ENCODE data around the gene MYO1D. TPM values are rescaled to one million over a fixed set of nuclear protein-coding genes. Genes with fewer than 3 reads are reported as not detected.

The MYO1D gene
- total RNA-seq, 1 donor from 2014 or later: 12.1 TPM

DNA sequence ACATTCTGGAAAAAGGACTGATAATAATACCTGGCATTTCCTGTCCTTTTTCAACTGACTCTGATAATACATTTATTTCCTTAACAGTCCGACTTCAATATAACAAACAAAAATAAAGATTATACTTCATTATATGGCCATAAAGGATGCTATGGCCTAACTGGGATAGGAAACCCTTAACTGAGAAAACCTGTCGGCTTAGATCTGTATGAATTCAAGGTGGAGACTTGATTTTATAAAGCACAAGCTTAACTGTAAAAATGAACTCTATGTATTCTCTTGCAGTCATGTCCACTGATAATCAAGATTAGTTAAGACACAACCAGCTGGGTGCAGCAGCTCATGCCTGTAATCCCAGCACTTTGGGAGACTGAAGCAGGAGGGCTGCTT is 102.2 kb downstream of the MYO1D start:
- intact Hi-C loops (cut with micrococcal nuclease): no loop called here
- no peak for DNase-seq (ENCODE audit: low spot score)
- H3K4me3 Mint-ChIP-seq: no peak overlapping the region
- no peaks in the 10 kb centered on the region for H3K9me3 Mint-ChIP-seq
- H3K36me3 Mint-ChIP-seq (ENCODE audit: low read depth): no peaks in the 10 kb centered on the region
- no peaks in the 10 kb centered on the region for H3K4me1 Mint-ChIP-seq (ENCODE audit: low read depth)
- H3K27ac Mint-ChIP-seq: no peak overlapping the region
- peaks cover 5% of the 10 kb centered on the region for H3K27me3 Mint-ChIP-seq (ENCODE audit: insufficient read depth)

DNA sequence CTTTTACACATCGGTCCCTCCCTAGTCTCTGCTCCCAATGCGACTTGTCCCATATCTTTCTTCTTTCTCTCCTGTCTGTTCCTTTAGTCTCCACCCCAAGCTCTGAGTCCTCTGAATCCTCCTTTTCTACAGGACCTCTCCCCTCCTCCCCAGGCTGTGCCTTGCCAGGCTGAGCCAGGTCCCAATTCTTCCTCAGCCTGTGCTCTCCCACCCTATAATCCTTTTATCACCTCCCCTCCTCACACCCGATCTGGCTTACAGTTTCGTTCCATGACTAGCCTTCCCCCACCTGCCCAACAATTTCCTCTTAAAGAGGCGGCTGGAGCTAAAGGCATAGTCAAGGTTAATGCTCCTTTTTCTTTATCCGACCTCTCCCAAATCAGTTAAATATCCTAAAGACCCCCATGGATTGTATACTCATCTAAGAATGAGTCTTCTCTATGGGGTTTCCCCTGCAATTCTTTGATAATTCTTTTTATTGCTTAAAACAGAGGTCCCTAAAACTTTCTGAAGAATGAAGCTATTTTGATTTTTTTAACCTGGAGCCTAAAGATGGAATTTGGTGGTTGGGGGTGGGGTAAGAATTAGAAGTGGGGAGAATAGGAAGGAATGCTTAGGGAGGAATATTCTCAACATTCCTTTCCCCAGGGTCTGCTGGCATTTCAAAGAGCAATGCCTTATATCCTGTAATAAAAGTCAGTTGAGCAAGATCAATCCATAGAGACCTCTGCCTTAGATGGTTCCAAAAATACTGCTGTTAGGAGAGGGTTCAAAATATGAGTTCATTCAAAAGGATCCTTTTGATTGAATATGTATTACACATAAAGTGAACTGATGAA is 102.8 kb downstream of the MYO1D start:
- H3K4me1 Mint-ChIP-seq (ENCODE audit: low read depth): no peaks in the 10 kb centered on the region
- intact Hi-C loops (cut with micrococcal nuclease): no loop called here
- H3K36me3 Mint-ChIP-seq (ENCODE audit: low read depth): no peaks in the 10 kb centered on the region
- no peak for DNase-seq (ENCODE audit: low spot score)
- H3K27me3 Mint-ChIP-seq (ENCODE audit: insufficient read depth): peaks cover 5% of the 10 kb centered on the region
- H3K27ac Mint-ChIP-seq: no peak overlapping the region
- no peak overlapping the region for H3K4me3 Mint-ChIP-seq
- H3K9me3 Mint-ChIP-seq: no peaks in the 10 kb centered on the region

DNA sequence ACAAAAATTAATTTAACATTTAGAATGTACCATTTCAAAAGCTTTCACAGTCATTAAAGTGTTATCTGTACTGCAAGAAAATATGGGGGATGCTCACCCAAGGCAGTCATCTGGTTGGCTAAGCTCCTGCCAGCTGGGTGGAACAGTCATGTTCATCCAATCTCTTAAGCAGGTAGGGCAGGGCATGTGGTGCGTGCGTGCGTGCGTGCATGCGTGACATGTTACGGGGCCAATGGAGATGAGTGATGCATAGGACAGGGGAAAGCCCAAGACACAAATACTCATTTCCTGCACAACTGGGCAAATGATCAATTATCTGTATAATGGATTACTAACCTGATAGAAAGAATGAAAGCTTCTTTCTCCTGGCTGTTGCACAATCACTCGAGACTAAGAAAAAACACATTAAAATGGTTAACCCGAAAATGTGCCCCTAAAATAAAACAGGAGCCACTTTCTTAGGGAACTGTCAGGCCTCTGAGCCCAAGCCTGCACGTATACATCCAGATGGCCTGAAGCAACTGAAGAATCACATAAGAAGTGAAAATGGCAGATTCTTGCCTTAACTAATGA is 104.4 kb downstream of the MYO1D start:
- DNase-seq (ENCODE audit: low spot score): no peak
- Mint-ChIP-seq H3K27ac (no peak overlapping the region), H3K27me3 (ENCODE audit: insufficient read depth) (peaks cover 5% of the 10 kb centered on the region), H3K4me1 (ENCODE audit: low read depth) (no peaks in the 10 kb centered on the region), H3K36me3 (ENCODE audit: low read depth) (no peaks in the 10 kb centered on the region), H3K4me3 (no peak overlapping the region), H3K9me3 (no peaks in the 10 kb centered on the region)
- intact Hi-C loops (cut with micrococcal nuclease): no loop called here

DNA sequence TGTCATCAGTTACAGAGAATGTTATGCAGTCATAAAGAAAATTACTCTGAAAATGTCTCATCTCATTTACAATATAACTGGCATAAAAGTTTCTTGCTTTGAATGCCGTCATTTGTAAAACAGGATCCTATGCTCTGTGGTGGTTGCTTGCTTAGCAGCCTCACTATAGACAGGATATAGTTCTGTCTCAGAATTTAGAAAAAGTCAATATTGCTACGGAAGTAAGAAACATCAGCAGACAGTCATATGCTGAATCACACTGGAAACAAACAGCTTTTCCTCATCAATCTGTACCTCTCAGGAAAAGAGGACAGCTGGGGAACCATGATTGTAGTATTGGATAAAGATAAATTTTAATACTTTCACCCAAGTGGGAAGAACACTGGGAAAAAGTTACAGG is 105.5 kb downstream of the MYO1D start:
- no peak for DNase-seq (ENCODE audit: low spot score)
- no peak overlapping the region for H3K4me3 Mint-ChIP-seq
- H3K27ac Mint-ChIP-seq: no peak overlapping the region
- H3K27me3 Mint-ChIP-seq (ENCODE audit: insufficient read depth): peaks cover 5% of the 10 kb centered on the region
- H3K4me1 Mint-ChIP-seq (ENCODE audit: low read depth): no peaks in the 10 kb centered on the region
- H3K9me3 Mint-ChIP-seq: no peaks in the 10 kb centered on the region
- intact Hi-C loops (cut with micrococcal nuclease): no loop called here
- no peaks in the 10 kb centered on the region for H3K36me3 Mint-ChIP-seq (ENCODE audit: low read depth)

GRCh38 chr17:32769846-32770245 is 107.1 kb downstream of the MYO1D start:
- intact Hi-C loops (cut with micrococcal nuclease): no loop called here
- H3K4me1 Mint-ChIP-seq (ENCODE audit: low read depth): no peaks in the 10 kb centered on the region
- no peaks in the 10 kb centered on the region for H3K36me3 Mint-ChIP-seq (ENCODE audit: low read depth)
- H3K4me3 Mint-ChIP-seq: no peak overlapping the region
- no peak overlapping the region for H3K27ac Mint-ChIP-seq
- DNase-seq (ENCODE audit: low spot score): no peak
- H3K9me3 Mint-ChIP-seq: no peaks in the 10 kb centered on the region
- peaks cover 5% of the 10 kb centered on the region for H3K27me3 Mint-ChIP-seq (ENCODE audit: insufficient read depth)

DNA sequence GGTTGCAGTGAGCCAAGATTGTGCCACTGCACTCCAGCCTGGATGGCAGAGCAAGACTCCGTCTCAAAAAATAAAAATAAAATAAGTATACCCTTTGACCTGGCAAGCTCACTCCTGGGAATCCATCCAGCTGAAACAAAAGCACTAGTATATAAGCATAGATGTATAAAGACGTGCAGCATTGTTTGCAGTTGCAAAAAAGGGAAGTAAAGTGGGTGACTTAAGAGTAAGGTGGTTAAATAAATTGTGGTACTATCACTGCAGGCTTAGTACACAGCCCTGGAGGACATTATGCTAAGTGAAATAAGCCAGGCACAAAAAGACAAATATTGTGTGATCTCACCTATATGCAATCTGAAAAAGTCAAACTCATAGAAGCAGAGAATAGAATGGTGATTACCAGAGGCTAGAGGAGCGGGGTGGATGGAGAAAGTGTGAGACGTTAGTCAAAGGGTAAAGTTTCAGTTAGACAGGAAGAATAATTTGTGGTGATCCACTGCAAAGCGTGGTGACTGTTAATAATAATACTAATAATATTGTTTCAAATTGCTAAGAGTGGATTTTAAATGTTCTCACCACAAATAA is 113.0 kb downstream of the MYO1D start:
- H3K4me3 Mint-ChIP-seq: no peak overlapping the region
- H3K36me3 Mint-ChIP-seq (ENCODE audit: low read depth): no peaks in the 10 kb centered on the region
- intact Hi-C loops (cut with micrococcal nuclease): no loop called here
- DNase-seq (ENCODE audit: low spot score): no peak
- H3K27me3 Mint-ChIP-seq (ENCODE audit: insufficient read depth): no peaks in the 10 kb centered on the region
- no peak overlapping the region for H3K27ac Mint-ChIP-seq
- H3K4me1 Mint-ChIP-seq (ENCODE audit: low read depth): peaks cover 5% of the 10 kb centered on the region
- H3K9me3 Mint-ChIP-seq: no peaks in the 10 kb centered on the region

DNA sequence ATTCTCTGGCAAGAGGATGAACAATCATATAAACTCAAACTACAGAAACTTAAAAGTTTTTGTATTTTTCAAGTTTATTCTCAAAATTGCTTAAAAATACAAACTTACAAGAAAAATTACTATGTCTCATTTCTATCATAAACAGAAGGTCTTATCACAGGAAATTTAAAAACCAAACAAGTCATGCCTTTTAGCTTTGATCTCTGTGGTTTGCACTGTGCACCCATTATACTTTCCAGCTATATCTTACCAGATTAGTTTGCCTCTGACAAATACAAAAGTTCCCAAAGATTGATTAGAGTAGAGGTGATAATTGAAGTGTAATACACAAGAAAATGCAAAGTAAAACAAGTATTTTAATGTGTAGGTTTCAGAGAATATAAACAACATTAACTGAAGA is 117.4 kb downstream of the MYO1D start:
- peaks cover 1% of the 10 kb centered on the region for H3K27me3 Mint-ChIP-seq (ENCODE audit: insufficient read depth)
- H3K4me3 Mint-ChIP-seq: no peak overlapping the region
- intact Hi-C loops (cut with micrococcal nuclease): no loop called here
- DNase-seq (ENCODE audit: low spot score): no peak
- H3K27ac Mint-ChIP-seq: no peak overlapping the region
- no peaks in the 10 kb centered on the region for H3K9me3 Mint-ChIP-seq
- peaks cover 5% of the 10 kb centered on the region for H3K4me1 Mint-ChIP-seq (ENCODE audit: low read depth)
- no peaks in the 10 kb centered on the region for H3K36me3 Mint-ChIP-seq (ENCODE audit: low read depth)

DNA sequence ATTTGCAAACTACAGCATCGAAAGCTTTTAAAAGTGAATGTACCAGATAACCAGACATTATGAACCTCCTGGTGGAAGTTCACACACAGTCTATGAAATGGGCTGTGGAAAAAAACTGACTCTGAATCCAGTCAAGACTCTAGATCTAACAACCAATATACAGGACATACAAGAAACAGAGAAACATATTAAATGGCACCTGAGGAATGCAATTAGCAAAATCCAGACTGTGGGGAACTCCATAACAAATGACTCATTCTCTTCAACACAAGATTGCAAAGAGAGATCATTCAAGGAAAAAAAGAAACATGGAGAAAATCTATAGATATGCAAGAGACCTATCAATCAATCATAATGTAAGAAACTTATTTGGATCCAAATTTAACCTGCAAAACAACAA is 119.0 kb downstream of the MYO1D start:
- no peak for DNase-seq (ENCODE audit: low spot score)
- Mint-ChIP-seq H3K4me3 (no peak overlapping the region), H3K27ac (no peak overlapping the region), H3K4me1 (ENCODE audit: low read depth) (peaks cover 5% of the 10 kb centered on the region), H3K9me3 (no peaks in the 10 kb centered on the region), H3K36me3 (ENCODE audit: low read depth) (no peaks in the 10 kb centered on the region), H3K27me3 (ENCODE audit: insufficient read depth) (peaks cover 1% of the 10 kb centered on the region)
- intact Hi-C loops (cut with micrococcal nuclease): no loop called here

- Mint-ChIP-seq H3K36me3 (ENCODE audit: low read depth) (no peaks in the 10 kb centered on the region), H3K27ac (no peak overlapping the region), H3K4me3 (no peak overlapping the region), H3K27me3 (ENCODE audit: insufficient read depth) (peaks cover 3% of the 10 kb centered on the region), H3K4me1 (ENCODE audit: low read depth) (peaks cover 5% of the 10 kb centered on the region), H3K9me3 (no peaks in the 10 kb centered on the region)
- DNase-seq (ENCODE audit: low spot score): no peak
- intact Hi-C loops (cut with micrococcal nuclease): no loop called here
Measured at GRCh38 chr17:32756696-32757095, 120.2 kb downstream of the MYO1D start.

GRCh38 chr17:32755045-32755805 is 121.7 kb downstream of the MYO1D start:
- Mint-ChIP-seq H3K36me3 (ENCODE audit: low read depth) (no peaks in the 10 kb centered on the region), H3K27me3 (ENCODE audit: insufficient read depth) (peaks cover 3% of the 10 kb centered on the region), H3K9me3 (no peaks in the 10 kb centered on the region), H3K4me3 (no peak overlapping the region), H3K4me1 (ENCODE audit: low read depth) (peaks cover 5% of the 10 kb centered on the region), H3K27ac (no peak overlapping the region)
- intact Hi-C loops (cut with micrococcal nuclease): loop anchor here (1.0 kb wide), 4 partner anchors 96 to 502 kb away; no protein-coding TSS in a partner anchor
- DNase-seq (ENCODE audit: low spot score): no peak

GRCh38 chr17:32752934-32753333 is 124.0 kb downstream of the MYO1D start:
- no peak for DNase-seq (ENCODE audit: low spot score)
- intact Hi-C loops (cut with micrococcal nuclease): no loop called here

DNA sequence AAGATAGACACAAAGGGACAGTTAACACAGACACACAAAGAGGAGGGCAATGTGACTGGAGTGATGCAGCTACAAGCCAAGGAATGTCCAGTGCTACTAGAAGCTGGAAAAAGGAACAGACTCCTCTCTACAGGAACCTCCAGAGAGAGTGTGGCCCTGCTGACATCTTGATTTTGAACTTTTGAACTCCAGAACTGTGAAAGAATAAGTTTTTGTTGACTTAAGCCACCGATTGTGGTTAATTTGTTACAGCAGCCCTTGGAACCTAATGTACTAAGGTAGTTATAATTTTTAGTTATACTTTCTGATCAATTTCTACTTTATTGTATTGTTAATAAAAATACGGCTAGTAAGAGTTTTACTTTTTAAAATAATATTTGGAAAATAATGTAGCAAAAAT is 129.1 kb downstream of the MYO1D start:
- Mint-ChIP-seq H3K36me3 (ENCODE audit: low read depth) (no peaks in the 10 kb centered on the region), H3K27ac (no peak overlapping the region), H3K4me1 (ENCODE audit: low read depth) (no peaks in the 10 kb centered on the region), H3K4me3 (no peak overlapping the region), H3K9me3 (no peaks in the 10 kb centered on the region), H3K27me3 (ENCODE audit: insufficient read depth) (peaks cover 4% of the 10 kb centered on the region)
- no peak for DNase-seq (ENCODE audit: low spot score)
- intact Hi-C loops (cut with micrococcal nuclease): no loop called here

More at GRCh38 chr17:32752934-32753333, 124.0 kb downstream of the MYO1D start:
- Mint-ChIP-seq H3K36me3 (ENCODE audit: low read depth) (no peaks in the 10 kb centered on the region), H3K4me1 (ENCODE audit: low read depth) (no peaks in the 10 kb centered on the region), H3K9me3 (no peaks in the 10 kb centered on the region), H3K27me3 (ENCODE audit: insufficient read depth) (peaks cover 3% of the 10 kb centered on the region), H3K4me3 (no peak overlapping the region), H3K27ac (no peak overlapping the region)

- Mint-ChIP-seq H3K27me3 (ENCODE audit: insufficient read depth) (peaks cover 2% of the 10 kb centered on the region), H3K9me3 (no peaks in the 10 kb centered on the region), H3K4me1 (ENCODE audit: low read depth) (no peaks in the 10 kb centered on the region), H3K27ac (no peak overlapping the region), H3K4me3 (no peak overlapping the region), H3K36me3 (ENCODE audit: low read depth) (no peaks in the 10 kb centered on the region)
- intact Hi-C loops (cut with micrococcal nuclease): no loop called here
- DNase-seq (ENCODE audit: low spot score): no peak
Measured at GRCh38 chr17:32746698-32747097, 130.2 kb downstream of the MYO1D start.

Measured in activated T-helper 1 cell treated with anti-CD3 and anti-CD28 coated beads, Interleukin-12 subunit alpha, Interleukin-12 subunit beta, Interleukin-2, Interleukin-4 antibody, amounts not matched to agents 30 ng/mL and 10 ng/mL and 1 ng/mL, durations not matched to agents 14 hours and 24 hours and 36 hours (primary cell).